H1 (cell line): ENCODE data around the gene ACAP2. TPM values are rescaled to one million over a fixed set of nuclear protein-coding genes. Genes with fewer than 3 reads are reported as not detected.

Source experiments
- CTCF ChIA-PET: fragments of 300-600 bp; sonication (Branson Sonifier 250); formaldehyde crosslinking; loops from one replicate; lab custom pipeline; 2021; ENCODE audit not compliant: partially characterized antibody; lab: Charles Lee
- POLR2A ChIA-PET: fragments of 300-600 bp; sonication (Branson Sonifier 250); formaldehyde crosslinking; loops from one replicate; lab custom pipeline; 2021; ENCODE audit warnings: inconsistent platforms; ENCODE audit not compliant: partially characterized antibody; lab: Charles Lee
- DNase-seq, 2 experiments: peaks; one replicate each; pipeline versions ENCODE4 v3.0.0 to v3.0.0-alpha.2; 2010 to 2022; ENCODE audit warnings: low spot score in 2 of 2, low read depth in 1 of 2, mixed read lengths in 1 of 2
- FAIRE-seq: peaks from 2 replicates; lab custom pipeline; 2011; peaks lifted over from hg19 to GRCh38; lab: Jason Lieb, UNC
- H2AFZ ChIP-seq: 2 replicates; pipeline ENCODE4 v1.8.1; 2012; ENCODE audit warnings: low read length, inconsistent platforms
- H2AK5ac ChIP-seq: 2 replicates; pipeline ENCODE4 v1.6.1; 2013; ENCODE audit warnings: low read depth, low read length
- H2BK120ac ChIP-seq: replicated peaks from 2 replicates; pipeline ENCODE3; 2013; ENCODE audit warnings: low read depth, low read length, inconsistent platforms
- H2BK12ac ChIP-seq: 2 replicates; pipeline ENCODE4 v1.6.1; 2013; ENCODE audit warnings: low read depth, low read length
- H2BK15ac ChIP-seq: 2 replicates; pipeline ENCODE4 v1.6.1; 2013; ENCODE audit warnings: low read length
- H2BK20ac ChIP-seq: 2 replicates; pipeline ENCODE4 v1.6.1; 2013; ENCODE audit warnings: low read length
- H2BK5ac ChIP-seq: 2 replicates; pipeline ENCODE4 v1.6.1; 2013; ENCODE audit warnings: low read depth, low read length
- H3K14ac ChIP-seq: 2 replicates; pipeline ENCODE4 v1.6.1; 2013; ENCODE audit warnings: inconsistent platforms; ENCODE audit not compliant: insufficient read length
- H3K18ac ChIP-seq: 2 replicates; pipeline ENCODE4 v1.6.1; 2013; ENCODE audit warnings: low read length; ENCODE audit errors: extremely low read depth
- H3K23ac ChIP-seq: 2 replicates; pipeline ENCODE4 v1.6.1; 2013; ENCODE audit warnings: inconsistent platforms; ENCODE audit not compliant: insufficient read length
- H3K23me2 ChIP-seq: 2 replicates; pipeline ENCODE4 v1.6.1; 2013; ENCODE audit warnings: low read depth, low read length
- H3K27ac ChIP-seq: 2 replicates; pipeline ENCODE4 v1.6.1; 2011; ENCODE audit warnings: low read depth, low read length, inconsistent platforms
- H3K27me3 ChIP-seq, 4 experiments: replicated peaks in 1 of 4; 1 replicate in 1 of 4; 2 replicates in 3 of 4; pipeline versions ENCODE4 v1.6.1 to v1.8.1; 2011 to 2013; ENCODE audit warnings: low read length in 3 of 4, mild to moderate bottlenecking in 3 of 4, inconsistent platforms in 2 of 4, mixed read lengths in 2 of 4, moderate library complexity in 1 of 4; ENCODE audit not compliant: control insufficient read depth in 3 of 4, insufficient read depth in 3 of 4; ENCODE audit errors: extremely low read depth in 1 of 4
- H3K36me3 ChIP-seq, 4 experiments: 2 replicates each; pipeline versions ENCODE4 v1.6.1 to v1.8.1; 2011 to 2013; ENCODE audit warnings: mild to moderate bottlenecking in 4 of 4, low read length in 3 of 4, moderate library complexity in 2 of 4, control low read depth in 1 of 4, inconsistent platforms in 1 of 4; ENCODE audit not compliant: insufficient read depth in 4 of 4, control insufficient read depth in 2 of 4
- H3K4ac ChIP-seq: replicated peaks from 2 replicates; pipeline ENCODE3; 2013; ENCODE audit warnings: low read length, low read depth, mixed read lengths, inconsistent platforms; ENCODE audit not compliant: insufficient read length
- H3K4me1 ChIP-seq, 4 experiments: replicated peaks in 1 of 4; 1 replicate in 1 of 4; 2 replicates in 3 of 4; pipeline versions ENCODE4 v1.6.1 to v1.8.1; 2011 to 2013; ENCODE audit warnings: low read length in 3 of 4, inconsistent platforms in 2 of 4, mixed read lengths in 1 of 4; ENCODE audit not compliant: insufficient read depth in 4 of 4, control insufficient read depth in 3 of 4
- H3K4me2 ChIP-seq, 2 experiments: 2 replicates each; pipeline versions ENCODE4 v1.6.1 to v1.8.1; 2011 to 2013; ENCODE audit warnings: low read depth in 2 of 2, low read length in 2 of 2, control low read depth in 1 of 2, inconsistent platforms in 1 of 2, mild to moderate bottlenecking in 1 of 2; ENCODE audit not compliant: insufficient read depth in 1 of 2
- H3K4me3 ChIP-seq, 4 experiments: fragments of 200-600, 300-600 bp in 1 of 4; sonication (generic), shearing (Covaris generic), sonication (Bioruptor Twin) in 1 of 4; 2 replicates each; pipeline versions ENCODE4 v1.5.1 to v1.8.1; 2011 to 2016; ENCODE audit warnings: low read length in 4 of 4, low read depth in 3 of 4, control low read depth in 2 of 4, inconsistent platforms in 2 of 4, mild to moderate bottlenecking in 2 of 4, mixed read lengths in 1 of 4, moderate library complexity in 1 of 4; ENCODE audit not compliant: insufficient read depth in 2 of 4; ENCODE audit errors: extremely low read depth in 1 of 4
- H3K56ac ChIP-seq: replicated peaks from 2 replicates; pipeline ENCODE3; 2013; ENCODE audit warnings: low read depth, mild to moderate bottlenecking, mixed read lengths, low read length, inconsistent platforms; ENCODE audit not compliant: insufficient read length
- H3K79me1 ChIP-seq: 2 replicates; pipeline ENCODE4 v1.6.1; 2013; ENCODE audit warnings: low read depth, low read length, control low read depth
- H3K79me2 ChIP-seq, 2 experiments: 2 replicates each; pipeline versions ENCODE4 v1.6.1 to v1.8.1; 2012 to 2013; ENCODE audit warnings: low read length in 2 of 2, mild to moderate bottlenecking in 2 of 2, inconsistent platforms in 1 of 2; ENCODE audit not compliant: insufficient read depth in 2 of 2, control insufficient read depth in 1 of 2
- H3K9ac ChIP-seq, 4 experiments: replicated peaks in 1 of 4; 1 replicate in 1 of 4; 2 replicates in 3 of 4; pipeline versions ENCODE4 v1.6.1 to v1.8.1; 2011 to 2013; ENCODE audit warnings: low read depth in 3 of 4, low read length in 3 of 4, control low read depth in 2 of 4, mild to moderate bottlenecking in 2 of 4, moderate library complexity in 2 of 4, inconsistent platforms in 1 of 4; ENCODE audit errors: extremely low read depth in 1 of 4
- H3K9me3 ChIP-seq, 2 experiments: 2 replicates each; pipeline versions ENCODE4 v1.6.1 to v1.8.1; 2012 to 2013; ENCODE audit warnings: mild to moderate bottlenecking in 2 of 2, moderate library complexity in 2 of 2, control low read depth in 1 of 2, inconsistent platforms in 1 of 2, low read depth in 1 of 2, low read length in 1 of 2, mixed read lengths in 1 of 2; ENCODE audit not compliant: insufficient read depth in 2 of 2
- H4K20me1 ChIP-seq, 2 experiments: replicated peaks in 1 of 2; 2 replicates each; pipeline versions ENCODE3 to v1.8.1; 2011 to 2013; ENCODE audit warnings: inconsistent platforms in 2 of 2, low read length in 2 of 2, mild to moderate bottlenecking in 1 of 2; ENCODE audit not compliant: insufficient read depth in 2 of 2, control insufficient read depth in 1 of 2
- H4K5ac ChIP-seq: 2 replicates; pipeline ENCODE4 v1.6.1; 2013; ENCODE audit warnings: low read length, low read depth, mixed read lengths, inconsistent platforms; ENCODE audit not compliant: insufficient read length
- H4K8ac ChIP-seq: 2 replicates; pipeline ENCODE4 v1.8.0; 2013; ENCODE audit warnings: mild to moderate bottlenecking, moderate library complexity, low read length, inconsistent platforms; ENCODE audit not compliant: insufficient read depth; ENCODE audit errors: extremely low read depth
- H4K91ac ChIP-seq: replicated peaks from 2 replicates; pipeline ENCODE3; 2013; ENCODE audit warnings: low read length, mixed read lengths, inconsistent platforms; ENCODE audit not compliant: insufficient read length
- BACH1 ChIP-seq: IDR thresholded peaks from 2 replicates; pipeline ENCODE4 v1.6.1; 2012; ENCODE audit warnings: low read length, improper control_type of control experiment
- SP4 ChIP-seq: IDR thresholded peaks from 2 replicates; pipeline ENCODE4 v1.6.1; 2012; ENCODE audit warnings: low read length, inconsistent platforms
- WGBS, 2 experiments: shearing (Covaris generic) in 1 of 2; methylation state at CpG; one replicate each; pipeline versions ENCODE4 v1.1.6 to v1.1.7; 2013 to 2015; ENCODE audit warnings: low lambda C conversion rate in 2 of 2, mixed read lengths in 2 of 2, inconsistent platforms in 1 of 2, low coverage in 1 of 2, missing lambda C conversion rate in 1 of 2; ENCODE audit not compliant: insufficient replicate concordance in 2 of 2, insufficient coverage in 1 of 2, insufficient read length in 1 of 2; ENCODE audit errors: extremely low coverage in 1 of 2, missing lambda C conversion rate in 1 of 2; 5-methylcytosine and 5-hydroxymethylcytosine counted together
- polyA plus RNA-seq, 7 experiments: library from polyadenylated mRNA; depleted of rRNA in 3 of 7; stranded (reverse) in 5 of 7; unstranded in 2 of 7; fragments of >200 nt in 5 of 7; fragments of 200-250 nt in 2 of 7; gene quantifications; 1 replicate in 5 of 7; 2 replicates in 1 of 7; 4 replicates in 1 of 7; pipeline versions ENCODE4 v1.2.1 to v1.2.3, GENCODE V29; 2011 to 2013; ENCODE audit warnings: missing spikeins in 2 of 7, mixed read lengths in 2 of 7
- total RNA-seq: library from RNA; stranded (reverse); fragmentation: NEBNext Ultra II Directional; extraction: Animal tissue kit (Norgen Biotek cat#: 25700); gene quantifications from 2 replicates; pipeline ENCODE4 v1.2.1, GENCODE V29; 2021

The ACAP2 gene
- total and polyA plus RNA-seq, 2 of the 8 experiments (the other 6 are each of a cell fraction or from before 2014, with no cell fraction given), result 7.7 to 37.3 TPM

- H3K9ac ChIP-seq, result no peak overlapping the region
- H3K4ac ChIP-seq, result no peak overlapping the region
- peaks cover 0 to 72% of the 10 kb centered on the region in 2 experiments; a peak in 3 of 4 replicates for H3K79me2 ChIP-seq
- no peaks in the 10 kb centered on the region; the same call in 1 of the 2 replicates for H3K23me2 ChIP-seq
- H4K20me1 ChIP-seq, result no peaks in the 10 kb centered on the region
- H3K14ac ChIP-seq, result no peak overlapping the region
- H3K9me3 ChIP-seq, result no peaks in the 10 kb centered on the region
- WGBS, 2 experiments, result 86% methylated on average over 3 of the region's 3 CpGs; no CpG with 5 or more reads in 1 of the 2 experiments
- no peak overlapping the region for H2BK12ac ChIP-seq
- H2AFZ ChIP-seq, result no peak overlapping the region
- H4K8ac ChIP-seq, result no peak overlapping the region
- no peak overlapping the region for H3K27ac ChIP-seq
- H3K79me1 ChIP-seq, result no peaks in the 10 kb centered on the region
- ChIA-PET CTCF (no interaction called here), POLR2A (interaction anchor here (0.8 kb wide), 1 partner anchor 11 kb away, joined by 3 read pairs; no protein-coding TSS in a partner anchor)
- no peak overlapping the region for H4K5ac ChIP-seq
- H2BK5ac ChIP-seq, result no peak overlapping the region
- no peak overlapping the region for H3K4me3 ChIP-seq
- no peak overlapping the region for H4K91ac ChIP-seq
- no peak overlapping the region for H2BK15ac ChIP-seq
- H3K56ac ChIP-seq, result no peak overlapping the region
- DNase-seq, result no peak
- H3K36me3 ChIP-seq, result no peaks in the 10 kb centered on the region
- FAIRE-seq, result no peak
- H3K4me1 ChIP-seq, result no peaks in the 10 kb centered on the region
- H2BK20ac ChIP-seq, result no peak overlapping the region
- H3K18ac ChIP-seq, result no peak overlapping the region
- no peak overlapping the region for H2BK120ac ChIP-seq
- H2AK5ac ChIP-seq, result no peak overlapping the region
- H3K27me3 ChIP-seq, result no peaks in the 10 kb centered on the region
- no peak overlapping the region for H3K4me2 ChIP-seq
- H3K23ac ChIP-seq, result no peak overlapping the region
- no peak for TF ChIP-seq BACH1
- TF ChIP-seq SP4, result no peak
Observed at GRCh38 chr3:195425849-195426248, 17.0 kb downstream of the ACAP2 start.
